ENCODE results near the gene CYB5R4. TPM values are rescaled to one million over a fixed set of nuclear protein-coding genes. Genes with fewer than 3 reads are reported as not detected.

The CYB5R4 gene
- total RNA-seq, 1 experiment from 2014 or later, result 12.5 TPM

GRCh38 chr6:83854766-83855165 is 4.7 kb upstream of the CYB5R4 start (continued):
- TF ChIP-seq ESRRA (CRISPR knock-in tag; IDR thresholded peaks at IDR 0.05; ENCODE audit: borderline replicate concordance), result no peak
- no peak for TF ChIP-seq IRF2 (CRISPR knock-in tag; IDR thresholded peaks at IDR 0.05; ENCODE audit: borderline replicate concordance, low read depth)
- TF ChIP-seq EMX1 (CRISPR knock-in tag; IDR thresholded peaks at IDR 0.05), result no peak
- TF ChIP-seq ZBTB43 (CRISPR knock-in tag; IDR thresholded peaks at IDR 0.05), result no peak
- TF ChIP-seq NFATC4 (CRISPR knock-in tag; IDR thresholded peaks at IDR 0.05), result no peak
- TF ChIP-seq AFF4 (CRISPR knock-in tag; IDR thresholded peaks at IDR 0.05; ENCODE audit: borderline replicate concordance), result no peak

- TF ChIP-seq GTF2I (CRISPR knock-in tag; conservative IDR thresholded peaks at IDR 0.05) (no peak), USF1 (CRISPR knock-in tag; IDR thresholded peaks at IDR 0.05) (no peak)
- ChIA-PET POLR2A (no interaction called here), CTCF (interaction anchor here (0.7 to 1.8 kb wide), 7 partner anchors 21 to 367 kb away, joined by 3 to 7 read pairs (median 3); partner anchors contain the start of gene CEP162)
- ATAC-seq (no peak), DNase-seq (ENCODE audit: low spot score) (no peak)
- H3K36me3 Mint-ChIP-seq, result peaks cover 11% of the 10 kb centered on the region
- H3K9me3 Mint-ChIP-seq, result no peaks in the 10 kb centered on the region
- peaks cover 20% of the 10 kb centered on the region for H3K4me1 Mint-ChIP-seq
- peaks cover 8% of the 10 kb centered on the region for H3K27me3 Mint-ChIP-seq (ENCODE audit: low read depth)
- H3K4me3 Mint-ChIP-seq, result peak overlapping the region; percentile 96
- H3K27ac Mint-ChIP-seq, result no peak overlapping the region
Observed at GRCh38 chr6:83860359-83860755, 868 bp downstream of the CYB5R4 start.

DNA sequence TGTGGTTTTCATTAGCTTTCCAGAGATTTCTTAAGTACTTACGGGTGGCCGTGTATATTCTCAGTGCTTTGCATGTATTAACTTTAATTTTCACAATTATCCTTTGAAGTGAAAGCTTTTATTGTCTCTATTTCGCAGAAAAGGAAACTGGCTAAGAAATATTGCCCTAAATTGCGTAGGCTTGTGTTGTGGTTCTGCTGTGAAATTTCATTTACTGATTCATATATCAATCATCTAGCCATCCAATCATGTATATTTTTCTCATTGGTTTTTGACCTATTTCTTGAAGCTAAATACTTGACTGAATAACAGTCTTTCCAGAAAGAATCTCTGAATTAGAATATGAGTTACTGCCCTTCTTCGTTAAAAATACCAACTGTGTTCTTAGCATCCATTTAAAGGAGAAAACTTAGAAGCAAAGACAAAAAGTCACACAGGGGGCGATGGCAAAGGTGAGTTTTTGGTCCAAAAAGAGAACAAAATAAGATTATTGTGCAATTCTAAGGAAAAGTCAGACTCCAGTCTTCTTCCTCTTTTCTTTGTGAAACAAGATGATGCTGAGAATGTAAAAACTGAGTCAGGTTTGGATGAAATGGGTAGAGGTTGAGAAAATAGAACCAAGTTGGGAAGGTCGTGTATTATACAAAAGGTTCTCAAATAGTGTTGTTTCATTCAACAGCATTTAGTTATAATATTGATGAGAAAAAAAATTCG is 1.4 kb downstream of the CYB5R4 start:
- Mint-ChIP-seq H3K27me3 (ENCODE audit: low read depth) (peaks cover 4% of the 10 kb centered on the region; the same call in 1 of the 2 replicates), H3K36me3 (peaks cover 17% of the 10 kb centered on the region), H3K27ac (no peak overlapping the region), H3K9me3 (no peaks in the 10 kb centered on the region), H3K4me1 (peaks cover 20% of the 10 kb centered on the region), H3K4me3 (peak overlapping the region; percentile 96)
- DNase-seq (ENCODE audit: low spot score) (no peak), ATAC-seq (no peak)
- TF ChIP-seq USF1 (CRISPR knock-in tag; IDR thresholded peaks at IDR 0.05), result no peak
- CTCF ChIA-PET, result interaction anchor here (1.8 kb wide), 1 partner anchor 366 kb away, joined by 7 read pairs; the partner anchor contains the start of gene CEP162
- POLR2A ChIA-PET, result no interaction called here

- no peak overlapping the region for H3K27ac Mint-ChIP-seq
- ATAC-seq (no peak), DNase-seq (ENCODE audit: low spot score) (no peak)
- peaks cover 36% of the 10 kb centered on the region for H3K36me3 Mint-ChIP-seq
- H3K9me3 Mint-ChIP-seq, result peaks cover 13% of the 10 kb centered on the region
- ChIA-PET POLR2A (no interaction called here), CTCF (no interaction called here)
- peaks cover 20% of the 10 kb centered on the region for H3K4me1 Mint-ChIP-seq
- H3K4me3 Mint-ChIP-seq, result no peak overlapping the region
- no peaks in the 10 kb centered on the region; the same call in 1 of the 2 replicates for H3K27me3 Mint-ChIP-seq (ENCODE audit: low read depth)
- TF ChIP-seq HMGA2 (CRISPR knock-in tag; IDR thresholded peaks at IDR 0.05), result no peak
- TF ChIP-seq, protein P1, sequence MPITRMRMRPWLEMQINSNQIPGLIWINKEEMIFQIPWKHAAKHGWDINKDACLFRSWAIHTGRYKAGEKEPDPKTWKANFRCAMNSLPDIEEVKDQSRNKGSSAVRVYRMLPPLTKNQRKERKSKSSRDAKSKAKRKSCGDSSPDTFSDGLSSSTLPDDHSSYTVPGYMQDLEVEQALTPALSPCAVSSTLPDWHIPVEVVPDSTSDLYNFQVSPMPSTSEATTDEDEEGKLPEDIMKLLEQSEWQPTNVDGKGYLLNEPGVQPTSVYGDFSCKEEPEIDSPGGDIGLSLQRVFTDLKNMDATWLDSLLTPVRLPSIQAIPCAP (CRISPR knock-in tag; IDR thresholded peaks at IDR 0.05), result no peak
- TF ChIP-seq ZNF396 (CRISPR knock-in tag; IDR thresholded peaks at IDR 0.05; ENCODE audit: borderline replicate concordance), result no peak
- no peak for TF ChIP-seq ZNF263 (CRISPR knock-in tag; IDR thresholded peaks at IDR 0.05; ENCODE audit: low read depth)
- TF ChIP-seq, protein P2, sequence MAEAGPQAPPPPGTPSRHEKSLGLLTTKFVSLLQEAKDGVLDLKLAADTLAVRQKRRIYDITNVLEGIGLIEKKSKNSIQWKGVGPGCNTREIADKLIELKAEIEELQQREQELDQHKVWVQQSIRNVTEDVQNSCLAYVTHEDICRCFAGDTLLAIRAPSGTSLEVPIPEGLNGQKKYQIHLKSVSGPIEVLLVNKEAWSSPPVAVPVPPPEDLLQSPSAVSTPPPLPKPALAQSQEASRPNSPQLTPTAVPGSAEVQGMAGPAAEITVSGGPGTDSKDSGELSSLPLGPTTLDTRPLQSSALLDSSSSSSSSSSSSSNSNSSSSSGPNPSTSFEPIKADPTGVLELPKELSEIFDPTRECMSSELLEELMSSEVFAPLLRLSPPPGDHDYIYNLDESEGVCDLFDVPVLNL (CRISPR knock-in tag; IDR thresholded peaks at IDR 0.05; ENCODE audit: borderline replicate concordance, low read depth), result no peak
- TF ChIP-seq IRF2 (CRISPR knock-in tag; IDR thresholded peaks at IDR 0.05; ENCODE audit: borderline replicate concordance, low read depth), result no peak
- TF ChIP-seq SOX15 (CRISPR knock-in tag; IDR thresholded peaks at IDR 0.05), result no peak
- TF ChIP-seq SMAD3 (CRISPR knock-in tag; IDR thresholded peaks at IDR 0.05; ENCODE audit: borderline replicate concordance), result no peak
- TF ChIP-seq CTCF (IDR thresholded peaks at IDR 0.05), result no peak
Observed at GRCh38 chr6:83862776-83863471, 3.4 kb downstream of the CYB5R4 start.
